ENCODE results near the gene TMC3. TPM values are rescaled to one million over a fixed set of nuclear protein-coding genes. Genes with fewer than 3 reads are reported as not detected.

TMC3 gene
- total and polyA plus RNA-seq, 10 of the 15 experiments (the other 5 are each of a cell fraction or from before 2014, with no cell fraction given), result 0.03 to 0.04 (median 0.04) TPM; not detected in 7

- no TSS peak for BruUV-seq (replicated peaks)
- in situ Hi-C loops (cut with MboI) (loop anchor here (10.0 to 25.0 kb wide), 3 partner anchors 763 to 1930 kb away; partner anchors contain the start of genes HDGFL3 and MEX3B), intact Hi-C loops (cut with micrococcal nuclease; ENCODE audit: unreplicated experiment) (no loop called here)
- H3K4me3 ChIP-seq, result no peak overlapping the region
- CTCF ChIA-PET, result interaction anchor here (1.1 to 11.0 kb wide), 3 partner anchors 13 to 53 kb away, joined by 3 to 242 read pairs (median 4); no protein-coding TSS in a partner anchor
- peaks cover 28% of the 10 kb centered on the region for H3K4me1 ChIP-seq (ENCODE audit: control insufficient read depth, insufficient read depth, low read length)
- FAIRE-seq (no peak), ATAC-seq (no peak), DNase-seq (ENCODE audit: low read depth, low spot score) (no peak)
- no peaks in the 10 kb centered on the region for H4K20me1 ChIP-seq (ENCODE audit: control insufficient read depth, insufficient read depth)
- 96% methylated on average over 12 of the region's 12 CpGs for WGBS (ENCODE audit: insufficient coverage, insufficient replicate concordance, low lambda C conversion rate, missing lambda C conversion rate)
- H2AFZ ChIP-seq (ENCODE audit: control insufficient read depth, low read depth, low read length), result no peak overlapping the region
- no peaks in the 10 kb centered on the region for H3K27me3 ChIP-seq (replicated peaks in 1 of 2; ENCODE audit: control insufficient read depth in 2 of 2, insufficient read depth in 2 of 2, low read length in 1 of 2)
- peaks cover 5% of the 10 kb centered on the region for H3K9me3 ChIP-seq (replicated peaks; ENCODE audit: control insufficient read depth, insufficient read depth, low read length)
- no peaks in the 10 kb centered on the region for H3K79me2 ChIP-seq (ENCODE audit: control insufficient read depth, insufficient read depth, low read length)
- H3K36me3 ChIP-seq (ENCODE audit: control insufficient read depth in 2 of 2, insufficient read depth in 2 of 2, low read length in 1 of 2), result no peaks in the 10 kb centered on the region
- no peak overlapping the region for H3K4me2 ChIP-seq (ENCODE audit: control insufficient read depth, insufficient read depth)
- RAD21 ChIA-PET (ENCODE audit: unreplicated experiment), result interaction anchor here (0.8 to 2.2 kb wide), 3 partner anchors 10 to 53 kb away, joined by 3 to 9 read pairs (median 8); no protein-coding TSS in a partner anchor
- H3K27ac ChIP-seq (ENCODE audit: control insufficient read depth, insufficient read depth), result no peak overlapping the region
- TF ChIP-seq BACH1 (IDR thresholded peaks at IDR 0.05; ENCODE audit: borderline replicate concordance), result no peak
- TF ChIP-seq SUZ12 (IDR thresholded peaks at IDR 0.05; ENCODE audit: unreplicated experiment), result no peak
- no peak for TF ChIP-seq FOXK2 (IDR thresholded peaks at IDR 0.05)
- TF ChIP-seq MAX (IDR thresholded peaks at IDR 0.05; ENCODE audit: low read depth, low read length), result no peak
- no peak for TF ChIP-seq IKZF2 (IDR thresholded peaks at IDR 0.05)
- TF ChIP-seq IKZF1 (conservative IDR thresholded peaks at IDR 0.05), result no peak
- no peak for TF ChIP-seq SP1 (IDR thresholded peaks at IDR 0.05; ENCODE audit: low read depth, low read length)
- TF ChIP-seq SREBF2 (IDR thresholded peaks at IDR 0.05; ENCODE audit: low read length), result no peak
- no peak for TF ChIP-seq ZBED1 (IDR thresholded peaks at IDR 0.05; ENCODE audit: borderline replicate concordance)
- no peak for TF ChIP-seq SMAD5 (IDR thresholded peaks at IDR 0.05; ENCODE audit: low read depth)
- no peak for TF ChIP-seq HDGF (IDR thresholded peaks at IDR 0.05)
- no peak for TF ChIP-seq CBFB (IDR thresholded peaks at IDR 0.05; ENCODE audit: low read depth)
- TF ChIP-seq JUND (IDR thresholded peaks at IDR 0.05; ENCODE audit: low read depth, low read length), result no peak
- POLR2A ChIA-PET, result interaction anchor here (1.2 to 2.3 kb wide), 2 partner anchors 8 to 10 kb away, joined by 3 to 5 read pairs; no protein-coding TSS in a partner anchor
- SMC1A ChIA-PET (ENCODE audit: uncharacterized antibody, unreplicated experiment), result interaction anchor here (0.8 to 2.9 kb wide), 3 partner anchors 11 to 119 kb away, joined by 3 to 18 read pairs (median 7); no protein-coding TSS in a partner anchor
- no peak overlapping the region for H3K9ac ChIP-seq (ENCODE audit: control insufficient read depth, insufficient read depth, low read length)
Measured at GRCh38 chr15:81281766-81282605, 92.0 kb downstream of the TMC3 start.
